Panc1 (cell line): ENCODE measurements around the gene CBL. TPM values are rescaled to one million over a fixed set of nuclear protein-coding genes. Genes with fewer than 3 reads are reported as not detected.

Experiments
- ATAC-seq: fragments of 200-7000 bp; cut with Tn5 transposase; 2 replicates; pipeline ENCODE4 v1.9.1; 2020; ENCODE audit warnings: mild to moderate bottlenecking, moderate library complexity
- BruUV-seq: library from RNA; stranded (reverse); fragments of 400-500 nt; replicated peaks from 2 replicates; lab custom pipeline; 2021; lab: Mats Ljungman, UMichigan
- CTCF ChIA-PET: fragments of 300-600 bp; sonication (Branson Sonifier 250); formaldehyde crosslinking; loops from one replicate; lab custom pipeline; 2022; ENCODE audit warnings: antibody characterized with exemption; lab: Charles Lee
- POLR2A ChIA-PET: fragments of 300-600 bp; sonication (Branson Sonifier 250); formaldehyde crosslinking; loops from one replicate; lab custom pipeline; 2022; ENCODE audit warnings: antibody characterized with exemption; lab: Charles Lee
- DNase-seq: peaks from one replicate; pipeline ENCODE4 v3.0.0-alpha.2; 2010; ENCODE audit warnings: low read depth, low spot score
- H3K27ac ChIP-seq: 2 replicates; pipeline ENCODE4 v1.5.1; 2011; ENCODE audit warnings: mild to moderate bottlenecking, low read length, inconsistent platforms
- H3K27me3 ChIP-seq: fragments of 200-500 bp; sonication (Bioruptor generic); 2 replicates; pipeline ENCODE4 v1.6.0; 2014; ENCODE audit warnings: low read length, inconsistent platforms; ENCODE audit not compliant: control insufficient read depth, insufficient read depth
- H3K36me3 ChIP-seq: fragments of 200-500 bp; sonication (Bioruptor generic); 2 replicates; pipeline ENCODE4 v1.5.1; 2014; ENCODE audit warnings: inconsistent platforms, mild to moderate bottlenecking, low read length, moderate library complexity; ENCODE audit not compliant: control insufficient read depth, insufficient read depth
- H3K4me1 ChIP-seq: 2 replicates; pipeline ENCODE4 v1.5.1; 2011; ENCODE audit warnings: inconsistent platforms, mild to moderate bottlenecking, low read length, moderate library complexity; ENCODE audit not compliant: control insufficient read depth, insufficient read depth
- H3K4me3 ChIP-seq, 2 experiments: 2 replicates each; pipeline ENCODE4 v1.5.1; 2011 to 2012; ENCODE audit warnings: low read depth in 2 of 2, low read length in 2 of 2, mild to moderate bottlenecking in 2 of 2, inconsistent platforms in 1 of 2, moderate library complexity in 1 of 2
- H3K9me3 ChIP-seq: fragments of 200-500 bp; sonication (Bioruptor generic); 2 replicates; pipeline ENCODE4 v1.5.1; 2014; ENCODE audit warnings: low read depth, mild to moderate bottlenecking, inconsistent platforms, low read length, moderate library complexity; ENCODE audit not compliant: control insufficient read depth, insufficient read depth
- POLR2AphosphoS5 ChIP-seq: IDR thresholded peaks from 2 replicates; pipeline ENCODE4 v1.6.1; 2012; ENCODE audit warnings: mild to moderate bottlenecking, low read depth, low read length, moderate library complexity
- SIN3A ChIP-seq: IDR thresholded peaks from 2 replicates; pipeline ENCODE4 v1.6.1; 2012; ENCODE audit warnings: low read depth, mild to moderate bottlenecking, low read length, moderate library complexity, borderline replicate concordance; ENCODE audit not compliant: insufficient read depth
- TCF7L2 ChIP-seq: IDR thresholded peaks from 2 replicates; pipeline ENCODE4 v1.6.1; 2011; ENCODE audit warnings: mild to moderate bottlenecking, low read depth, low read length, inconsistent platforms
- in situ Hi-C: cut with HindIII; loops from 2 replicates; pipeline ENCODE4 v1.10.0; 2016; ENCODE audit warnings: low sequenced_read_pairs, low pct_unique_long_range_greater_than_20kb
- intact Hi-C: fragments of 100-400 bp; cut with micrococcal nuclease; formaldehyde crosslinking; loops from one replicate; pipeline ENCODE4 v1.10.0; 2022; ENCODE audit not compliant: unreplicated experiment
- total RNA-seq: library from RNA; stranded (reverse); gene quantifications from one replicate; pipeline ENCODE4 v1.2.1, GENCODE V29; 2021; ENCODE audit not compliant: unreplicated experiment
- TF ChIP-seq, protein P1 (sequence below), 2 experiments: IDR thresholded peaks; 2 replicates each; pipeline ENCODE4 v1.6.1; 2011 to 2012; ENCODE audit warnings: low read depth in 2 of 2, control low read depth in 1 of 2, low read length in 1 of 2, mild to moderate bottlenecking in 1 of 2, moderate library complexity in 1 of 2; ENCODE audit not compliant: insufficient read depth in 1 of 2
- TF ChIP-seq, protein P2 (sequence below): fragments of 450-650 bp; IDR thresholded peaks from 2 replicates; pipeline ENCODE4 v1.5.1; 2017; ENCODE audit warnings: mild to moderate bottlenecking

Gene CBL
- total RNA-seq, 1 experiment from 2014 or later: 69.9 TPM

DNA sequence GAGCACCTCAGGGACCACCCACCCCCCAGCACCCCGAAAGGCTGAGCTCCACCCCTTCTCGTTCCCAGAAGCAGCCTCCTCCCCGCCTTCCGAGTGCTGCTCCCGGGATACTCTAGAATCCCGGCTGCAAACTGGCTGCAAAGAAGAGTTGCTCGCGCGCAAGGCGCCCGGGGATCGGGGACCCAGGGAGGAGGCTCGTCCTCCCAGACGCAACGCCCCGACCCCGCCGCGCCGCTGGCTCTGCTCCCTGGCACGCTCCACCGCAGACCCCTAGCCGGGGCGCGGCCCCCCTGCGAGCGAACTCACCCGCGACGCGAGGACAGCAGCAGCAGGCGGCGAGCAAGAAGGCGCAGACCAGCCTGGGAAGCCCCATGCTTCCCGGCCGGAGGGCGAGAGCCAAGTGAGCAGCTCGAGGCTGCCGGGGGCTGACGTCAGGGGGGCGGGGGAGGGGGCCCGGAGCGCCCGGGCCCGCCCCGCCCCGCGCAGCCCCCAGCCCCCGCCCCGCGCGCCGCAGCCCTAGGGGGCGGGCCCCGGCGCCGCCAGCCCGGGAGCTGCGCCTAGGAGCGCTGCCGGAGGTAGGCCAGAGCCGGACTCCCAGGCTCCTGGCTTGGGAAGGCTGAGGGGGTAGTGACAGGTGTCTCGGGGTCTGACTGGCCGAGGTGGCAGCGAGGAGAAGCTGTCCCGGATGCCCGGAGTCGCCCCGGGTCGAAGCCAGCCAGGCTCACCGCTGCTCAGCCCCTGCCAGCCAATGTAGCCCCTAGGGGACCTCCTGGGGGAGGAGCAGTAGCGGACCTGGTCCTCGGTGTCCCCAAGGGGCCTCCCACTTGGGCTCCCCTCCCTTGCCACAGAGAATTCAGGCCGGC is 110.8 kb downstream of the CBL start, which contains the start of gene MCAM:
TSS of gene MCAM (minus strand) at position 402 of the 863 bp plus-strand sequence. CDS start at position 373, 29 bp downstream.
- peak; percentile 14 for ATAC-seq
- peak within 1 kb of the TSS; percentile 47 to 62 for H3K4me3 ChIP-seq
- intact Hi-C loops: no loop called here
- POLR2A ChIA-PET: no interaction called here
- no peaks in the 10 kb centered on the region for H3K27me3 ChIP-seq
- CTCF ChIA-PET: interaction anchor here (0.7 kb wide), 1 partner anchor 157 kb away, joined by 3 read pairs; no protein-coding TSS in a partner anchor
- in situ Hi-C loops: no loop called here
- peaks cover 52% of the 10 kb centered on the region for H3K4me1 ChIP-seq
- no peaks in the 10 kb centered on the region for H3K9me3 ChIP-seq
- TF ChIP-seq, protein P1, sequence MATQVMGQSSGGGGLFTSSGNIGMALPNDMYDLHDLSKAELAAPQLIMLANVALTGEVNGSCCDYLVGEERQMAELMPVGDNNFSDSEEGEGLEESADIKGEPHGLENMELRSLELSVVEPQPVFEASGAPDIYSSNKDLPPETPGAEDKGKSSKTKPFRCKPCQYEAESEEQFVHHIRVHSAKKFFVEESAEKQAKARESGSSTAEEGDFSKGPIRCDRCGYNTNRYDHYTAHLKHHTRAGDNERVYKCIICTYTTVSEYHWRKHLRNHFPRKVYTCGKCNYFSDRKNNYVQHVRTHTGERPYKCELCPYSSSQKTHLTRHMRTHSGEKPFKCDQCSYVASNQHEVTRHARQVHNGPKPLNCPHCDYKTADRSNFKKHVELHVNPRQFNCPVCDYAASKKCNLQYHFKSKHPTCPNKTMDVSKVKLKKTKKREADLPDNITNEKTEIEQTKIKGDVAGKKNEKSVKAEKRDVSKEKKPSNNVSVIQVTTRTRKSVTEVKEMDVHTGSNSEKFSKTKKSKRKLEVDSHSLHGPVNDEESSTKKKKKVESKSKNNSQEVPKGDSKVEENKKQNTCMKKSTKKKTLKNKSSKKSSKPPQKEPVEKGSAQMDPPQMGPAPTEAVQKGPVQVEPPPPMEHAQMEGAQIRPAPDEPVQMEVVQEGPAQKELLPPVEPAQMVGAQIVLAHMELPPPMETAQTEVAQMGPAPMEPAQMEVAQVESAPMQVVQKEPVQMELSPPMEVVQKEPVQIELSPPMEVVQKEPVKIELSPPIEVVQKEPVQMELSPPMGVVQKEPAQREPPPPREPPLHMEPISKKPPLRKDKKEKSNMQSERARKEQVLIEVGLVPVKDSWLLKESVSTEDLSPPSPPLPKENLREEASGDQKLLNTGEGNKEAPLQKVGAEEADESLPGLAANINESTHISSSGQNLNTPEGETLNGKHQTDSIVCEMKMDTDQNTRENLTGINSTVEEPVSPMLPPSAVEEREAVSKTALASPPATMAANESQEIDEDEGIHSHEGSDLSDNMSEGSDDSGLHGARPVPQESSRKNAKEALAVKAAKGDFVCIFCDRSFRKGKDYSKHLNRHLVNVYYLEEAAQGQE (IDR thresholded peaks at IDR 0.05; ENCODE audit: insufficient read depth in 1 of 2, low read depth in 2 of 2, low read length in 1 of 2): no peak
- TF ChIP-seq TCF7L2 (no peak), POLR2AphosphoS5 (no peak), SIN3A (no peak)
- TF ChIP-seq, protein P2, sequence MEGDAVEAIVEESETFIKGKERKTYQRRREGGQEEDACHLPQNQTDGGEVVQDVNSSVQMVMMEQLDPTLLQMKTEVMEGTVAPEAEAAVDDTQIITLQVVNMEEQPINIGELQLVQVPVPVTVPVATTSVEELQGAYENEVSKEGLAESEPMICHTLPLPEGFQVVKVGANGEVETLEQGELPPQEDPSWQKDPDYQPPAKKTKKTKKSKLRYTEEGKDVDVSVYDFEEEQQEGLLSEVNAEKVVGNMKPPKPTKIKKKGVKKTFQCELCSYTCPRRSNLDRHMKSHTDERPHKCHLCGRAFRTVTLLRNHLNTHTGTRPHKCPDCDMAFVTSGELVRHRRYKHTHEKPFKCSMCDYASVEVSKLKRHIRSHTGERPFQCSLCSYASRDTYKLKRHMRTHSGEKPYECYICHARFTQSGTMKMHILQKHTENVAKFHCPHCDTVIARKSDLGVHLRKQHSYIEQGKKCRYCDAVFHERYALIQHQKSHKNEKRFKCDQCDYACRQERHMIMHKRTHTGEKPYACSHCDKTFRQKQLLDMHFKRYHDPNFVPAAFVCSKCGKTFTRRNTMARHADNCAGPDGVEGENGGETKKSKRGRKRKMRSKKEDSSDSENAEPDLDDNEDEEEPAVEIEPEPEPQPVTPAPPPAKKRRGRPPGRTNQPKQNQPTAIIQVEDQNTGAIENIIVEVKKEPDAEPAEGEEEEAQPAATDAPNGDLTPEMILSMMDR: no peak
- no peaks in the 10 kb centered on the region for H3K36me3 ChIP-seq
- no peak for DNase-seq
- H3K27ac ChIP-seq: peak within 1 kb of the TSS; percentile 40; the same call in 1 of the 2 replicates
- no TSS peak for BruUV-seq

DNA sequence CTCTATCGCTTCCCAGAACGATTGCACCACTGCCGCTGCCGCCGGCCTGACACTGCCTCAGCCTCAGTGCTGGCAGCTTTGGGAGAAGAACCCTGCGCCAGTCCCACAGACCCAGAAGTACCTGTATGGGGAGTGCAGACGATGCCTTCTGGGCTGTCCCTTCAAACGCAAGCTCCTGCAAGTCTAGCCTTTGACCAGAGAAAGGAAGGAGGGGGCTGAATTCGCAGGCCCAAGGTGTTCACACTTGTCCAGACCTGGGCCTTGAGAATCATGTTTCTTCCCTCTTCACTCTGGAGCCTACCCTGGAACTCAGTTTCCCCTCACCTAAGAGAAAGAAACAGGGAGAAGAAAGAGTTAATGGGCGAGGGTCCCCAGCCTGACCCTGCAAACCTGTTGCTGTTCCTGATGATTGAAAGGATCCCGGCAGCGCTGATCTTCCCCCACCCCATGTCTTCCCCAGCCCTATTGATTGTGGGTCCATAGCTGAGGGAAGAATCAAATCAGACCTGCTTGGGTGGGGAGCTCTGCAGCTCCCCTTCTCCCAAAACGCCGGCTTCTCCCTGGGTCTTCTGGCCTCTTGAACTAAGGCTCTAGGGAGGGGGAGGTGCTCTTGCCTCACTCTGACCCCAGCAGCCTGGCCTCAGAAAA is 111.6 kb downstream of the CBL start:
- POLR2A ChIA-PET: no interaction called here
- H3K9me3 ChIP-seq: no peaks in the 10 kb centered on the region
- intact Hi-C loops: no loop called here
- H3K4me1 ChIP-seq: peaks cover 52% of the 10 kb centered on the region
- no peak; the same call in 1 of the 2 replicates for ATAC-seq
- BruUV-seq: no TSS peak
- H3K27me3 ChIP-seq: no peaks in the 10 kb centered on the region
- H3K27ac ChIP-seq: 0 out of 2 replicates have a peak overlapping the region, but pooled peaks have one; percentile 24
- H3K4me3 ChIP-seq: peak overlapping the region; percentile 9 to 24; a peak in 2 of 4 replicates
- TF ChIP-seq POLR2AphosphoS5: no peak
- TF ChIP-seq, protein P2: no peak
- no peak for TF ChIP-seq TCF7L2
- TF ChIP-seq, protein P1 (IDR thresholded peaks at IDR 0.05; ENCODE audit: insufficient read depth in 1 of 2, low read depth in 2 of 2, low read length in 1 of 2): no peak
- no peak for TF ChIP-seq SIN3A
- in situ Hi-C loops: no loop called here
- CTCF ChIA-PET: interaction anchor here (0.5 to 1.1 kb wide), 2 partner anchors 157 to 223 kb away, joined by 3 to 4 read pairs; a partner anchor contains a TSS
- no peaks in the 10 kb centered on the region for H3K36me3 ChIP-seq
- DNase-seq: no peak
